HG03196 (cell line): Measurements from ENCODE around the gene MPL.
"Not testable (repeated sequence)": the region's sequence is repeated elsewhere in the genome, so short reads cannot be mapped to it uniquely, and the experiment has no call there.

Experiments
- ATAC-seq: cut with Tn5 transposase; IDR thresholded peaks from one replicate; pipeline ENCODE4 v1.9.1; 2021; ENCODE audit not compliant: unreplicated experiment

Gene MPL

DNA sequence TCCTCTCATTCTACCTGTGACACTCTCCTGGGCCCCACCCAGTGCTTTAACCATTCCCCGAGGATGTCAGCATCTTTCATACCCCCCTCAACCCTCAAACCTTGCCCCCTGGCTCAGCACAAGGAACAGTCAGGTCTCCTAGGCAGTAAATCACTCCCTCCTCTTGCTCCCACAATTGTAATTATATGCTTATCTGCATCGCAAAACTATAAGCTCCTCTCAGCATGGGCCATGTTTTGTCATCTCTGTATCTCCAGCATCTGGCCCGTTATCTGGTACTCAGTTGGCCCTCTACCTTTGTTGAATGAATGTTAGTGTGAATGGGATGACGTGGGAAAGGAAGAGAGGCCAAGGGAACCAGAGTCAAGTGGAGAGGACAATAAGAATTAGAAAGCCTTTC is 32.9 kb downstream of the MPL start:
- no peak for ATAC-seq

DNA sequence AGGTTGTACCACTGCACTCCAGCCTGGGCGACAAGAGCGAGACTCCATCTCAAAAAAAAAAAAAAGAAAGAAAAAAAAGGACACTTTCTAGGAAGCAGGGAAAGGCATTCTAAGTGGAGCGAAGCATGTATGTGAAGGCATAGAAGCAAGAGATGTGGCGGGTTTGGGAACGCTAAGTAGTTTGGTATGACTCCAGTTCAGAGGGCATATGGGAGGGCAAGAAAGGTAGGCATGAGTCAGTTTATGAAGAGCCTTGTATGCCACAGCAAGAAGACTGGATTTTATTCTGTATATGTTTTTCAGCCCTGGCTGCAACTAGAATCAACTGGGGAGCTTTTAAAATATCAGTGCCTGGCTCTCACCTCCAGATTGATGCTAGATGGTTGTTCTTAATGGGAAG is 34.6 kb downstream of the MPL start:
- no peak for ATAC-seq

DNA sequence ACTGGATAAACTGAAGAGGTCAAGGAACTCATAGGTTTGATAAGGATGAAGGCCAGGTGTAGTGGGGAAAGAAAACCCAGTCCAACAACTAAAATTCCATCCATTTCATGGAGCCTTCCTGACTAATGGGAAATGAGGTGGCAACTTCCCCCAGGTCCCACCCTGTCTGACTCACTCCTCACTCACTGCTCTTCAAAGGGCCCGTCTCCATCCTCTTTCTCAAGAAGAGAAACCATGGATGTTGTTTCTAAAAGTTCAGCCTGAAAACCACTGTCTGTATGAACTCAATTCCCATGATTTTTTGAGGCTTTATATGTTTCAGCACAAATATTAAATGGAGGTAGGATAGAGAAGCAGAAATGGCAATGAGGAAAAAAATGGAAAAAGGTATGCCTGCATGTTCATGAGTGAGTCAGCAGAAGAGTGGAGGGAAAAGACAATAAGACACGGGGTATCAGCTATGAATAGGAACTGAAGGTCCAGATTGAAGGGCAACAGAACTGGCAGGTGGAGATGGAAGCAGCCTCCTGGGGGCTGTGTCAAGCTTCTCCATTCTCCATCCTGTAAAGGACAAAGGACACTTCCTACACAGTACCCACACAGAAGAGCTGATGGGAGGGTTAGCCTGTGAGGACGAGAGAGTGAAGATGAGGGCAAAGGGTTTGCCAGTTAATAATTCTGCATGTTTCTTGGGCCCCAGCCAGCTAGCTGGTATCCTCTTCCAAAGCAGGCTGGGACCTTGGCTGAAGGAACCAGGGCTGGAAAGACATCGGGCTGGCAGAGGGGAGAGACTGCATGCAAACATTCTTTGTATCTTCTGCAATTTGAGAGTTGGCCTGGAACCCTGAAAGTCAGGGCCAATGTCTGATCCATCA is 35.7 kb downstream of the MPL start:
- ATAC-seq, result no peak

GRCh38 chr1:43376723-43377235 is 39.2 kb downstream of the MPL start:
- no peak for ATAC-seq

DNA sequence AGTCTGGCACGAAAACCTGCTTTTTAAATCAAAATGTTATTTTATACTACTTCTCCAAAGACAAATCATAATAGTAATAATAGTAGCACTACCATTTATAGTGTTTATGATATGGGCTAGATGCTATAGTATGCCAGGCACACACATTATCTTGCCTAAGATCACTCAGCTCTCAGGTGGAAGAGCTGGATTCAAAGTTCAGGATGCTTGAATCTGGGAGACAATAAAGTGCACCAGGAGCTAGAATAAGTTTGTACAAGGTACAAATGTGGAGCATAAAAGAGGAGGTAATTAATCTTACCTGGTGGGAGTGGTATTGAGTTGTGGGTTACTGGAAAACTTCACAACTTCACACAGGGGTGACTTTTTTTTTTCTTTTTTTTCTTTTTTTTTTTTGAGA is 40.2 kb downstream of the MPL start:
- no peak for ATAC-seq

GRCh38 chr1:43379476-43379875 is 41.9 kb downstream of the MPL start:
- no peak for ATAC-seq

DNA sequence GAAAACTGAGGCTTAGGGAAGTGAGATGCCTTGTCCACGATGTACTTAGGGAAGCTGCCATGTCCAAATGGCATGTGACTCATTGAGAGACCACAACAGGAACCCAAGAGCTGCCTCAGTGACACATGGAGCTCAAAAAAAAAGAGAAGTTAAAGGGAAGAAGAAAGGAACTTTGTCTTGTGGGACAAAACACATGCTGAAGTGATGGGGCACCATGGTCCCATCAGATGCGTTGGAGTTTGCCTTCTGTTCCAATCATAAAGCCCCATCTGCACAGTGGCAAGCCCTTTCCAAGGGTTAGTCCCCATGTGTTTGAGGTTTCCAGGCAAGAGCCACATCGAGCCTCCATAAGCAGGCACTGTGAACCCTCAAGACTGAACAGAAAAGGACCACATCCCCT is 44.0 kb downstream of the MPL start:
- no peak for ATAC-seq

- no peak for ATAC-seq
Measured at GRCh38 chr1:43382027-43382779, 44.6 kb downstream of the MPL start.

DNA sequence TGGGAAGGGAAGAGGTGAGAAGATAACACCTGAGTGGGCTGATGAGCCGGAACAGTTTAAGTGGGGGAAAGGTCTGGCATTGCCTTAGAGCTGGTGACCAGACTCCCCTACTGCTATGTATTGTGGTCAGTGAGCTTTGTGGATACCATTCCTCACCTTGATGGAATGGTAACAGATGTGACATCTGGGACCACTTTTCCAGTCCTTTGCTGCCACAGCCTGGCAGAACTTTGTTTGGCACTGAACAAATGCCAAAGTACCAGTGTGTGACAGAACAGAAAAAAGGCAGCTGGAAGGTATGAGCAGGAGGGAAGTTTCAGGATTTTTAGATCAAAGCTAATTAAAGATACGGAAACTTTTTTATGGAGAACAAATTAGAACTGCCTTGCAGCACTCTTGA is 45.8 kb downstream of the MPL start:
- ATAC-seq, result no peak

- ATAC-seq, result no peak
Measured at GRCh38 chr1:43386676-43387075, 49.1 kb downstream of the MPL start.

- no peak for ATAC-seq
Measured at GRCh38 chr1:43387976-43388599, 50.5 kb downstream of the MPL start.

DNA sequence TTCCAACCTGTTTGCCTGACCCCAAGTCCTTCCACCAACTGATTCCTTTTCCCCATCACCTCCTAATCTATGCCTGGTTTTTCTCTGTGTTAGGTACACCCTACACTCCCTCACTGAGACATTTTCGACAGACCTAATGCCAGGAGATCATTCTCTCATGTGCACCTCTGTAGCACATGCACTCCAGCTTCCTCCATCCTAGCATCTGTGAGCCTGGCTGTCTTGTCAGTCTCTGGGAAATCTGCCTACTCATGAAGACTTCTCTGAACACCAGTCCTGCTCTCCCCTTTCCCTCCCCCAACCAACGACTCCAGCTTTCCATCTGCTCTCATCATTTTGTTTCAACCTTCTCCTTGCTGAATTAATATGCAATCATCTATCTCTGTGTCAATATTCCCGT is 51.0 kb downstream of the MPL start:
- ATAC-seq, result no peak

GRCh38 chr1:43389326-43390313 is 52.0 kb downstream of the MPL start, which contains the start of the genes MED8 and SZT2:
Gene MED8, minus strand, starts transcription at chr1:43389800. Its CDS starts 36 bp downstream, at chr1:43389764.
Gene SZT2, plus strand, starts transcription at chr1:43389899. Its CDS starts 70 bp downstream, at chr1:43389969.
- ATAC-seq, result peak; percentile 90

DNA sequence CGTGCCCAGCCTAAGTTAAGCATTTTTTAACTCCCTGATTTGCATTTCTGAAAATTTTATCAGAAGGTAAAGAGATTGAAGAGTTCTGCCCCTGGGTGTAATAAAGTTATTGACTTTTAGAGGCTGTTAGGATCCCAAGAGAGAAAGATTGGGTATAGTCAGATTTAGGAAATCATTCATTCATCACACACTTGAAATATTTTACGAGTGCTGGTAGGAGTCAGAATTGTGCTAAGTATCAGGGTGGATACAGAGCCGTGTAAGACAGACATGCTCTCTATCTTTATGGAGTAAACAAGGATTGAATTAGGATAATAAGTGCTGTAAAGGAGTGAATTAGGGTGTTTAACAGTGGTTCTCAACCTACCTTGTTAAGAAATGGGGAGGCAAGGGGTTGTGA is 55.1 kb downstream of the MPL start:
- ATAC-seq, result no peak

DNA sequence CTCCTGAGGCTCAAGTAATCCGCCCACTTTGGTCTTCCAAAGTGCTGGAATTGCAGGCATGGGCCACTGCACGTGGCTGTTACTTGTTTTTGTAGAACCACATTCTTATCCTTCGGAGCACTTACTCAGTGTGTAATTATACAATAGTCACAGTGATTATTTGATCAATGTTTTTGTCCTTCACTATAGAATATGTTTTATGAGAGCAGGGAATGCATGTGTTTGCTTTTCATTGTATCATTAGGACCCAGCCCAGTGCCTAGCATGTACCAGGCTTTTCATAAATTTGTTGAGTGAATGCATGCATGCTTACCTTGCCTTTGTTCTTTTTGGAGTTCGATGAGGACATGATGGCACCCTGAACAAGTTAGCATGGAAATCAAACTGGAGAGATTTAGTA is 57.9 kb downstream of the MPL start:
- no peak for ATAC-seq

DNA sequence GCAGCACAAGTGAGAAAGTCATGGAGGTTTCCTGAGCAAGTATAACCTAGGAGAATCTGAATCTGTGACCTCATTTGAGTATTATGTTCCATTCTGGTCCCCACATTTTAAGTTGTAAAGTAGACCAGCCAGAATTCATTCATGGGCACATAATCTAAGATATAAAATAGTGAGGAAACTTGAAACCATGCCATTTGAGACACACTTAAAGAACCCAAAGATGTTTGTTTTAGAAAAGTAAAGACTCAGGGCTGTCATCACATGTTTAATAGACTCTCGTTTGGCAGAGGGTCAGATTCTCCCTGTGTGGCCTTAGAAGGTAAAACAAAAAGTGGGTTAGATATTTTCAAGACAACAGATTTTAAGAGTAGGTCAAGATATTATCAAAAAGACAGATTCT is 58.4 kb downstream of the MPL start:
- ATAC-seq, result no peak

DNA sequence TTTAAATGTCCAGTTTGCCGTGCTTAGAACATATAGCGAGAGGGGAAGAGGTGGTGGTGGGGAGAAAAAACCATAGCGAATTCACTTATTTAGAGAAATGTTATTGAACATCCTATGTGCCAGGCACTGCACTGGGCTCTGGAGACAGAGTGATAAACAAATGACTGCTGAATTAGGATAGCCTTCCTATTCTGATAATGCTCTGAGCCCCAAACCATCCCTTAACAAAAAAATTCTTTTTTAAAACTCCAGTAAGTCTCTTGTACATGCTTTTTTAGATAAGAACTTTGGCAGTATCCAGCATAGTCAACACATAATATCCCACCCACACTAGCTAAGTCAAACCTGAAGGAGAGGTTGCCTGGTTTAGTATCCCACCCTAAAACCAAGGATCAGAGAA is 60.6 kb downstream of the MPL start:
- ATAC-seq, result no peak

- ATAC-seq, result not testable (repeated sequence)
Measured at GRCh38 chr1:43400441-43400840, 62.8 kb downstream of the MPL start.

- ATAC-seq, result no peak
Measured at GRCh38 chr1:43402089-43402865, 64.7 kb downstream of the MPL start.
